ENCODE measurements around the gene LITAF. TPM values are rescaled to one million over a fixed set of nuclear protein-coding genes. Genes with fewer than 3 reads are reported as not detected.

LITAF gene
- total RNA-seq, 1 experiment from 2014 or later: 84.2 TPM

- POLR2A ChIA-PET: no interaction called here
- TF ChIP-seq ELF1 (IDR thresholded peaks at IDR 0.05; ENCODE audit: borderline replicate concordance, low read depth): no peak
- TF ChIP-seq POLR2AphosphoS5 (IDR thresholded peaks at IDR 0.05; ENCODE audit: low read depth, low read length): no peak
- no peak for TF ChIP-seq EZH2 (IDR thresholded peaks at IDR 0.05)
- TF ChIP-seq ZFX (IDR thresholded peaks at IDR 0.05): no peak
- TF ChIP-seq EZH2phosphoT487 (IDR thresholded peaks at IDR 0.05; ENCODE audit: borderline replicate concordance): no peak
- no peak for TF ChIP-seq REST (IDR thresholded peaks at IDR 0.05; ENCODE audit: low read depth)
- Histone ChIP-seq H3K27me3 (ENCODE audit: insufficient read depth, low read length) (no peaks in the 10 kb centered on the region), H3K9me2 (ENCODE audit: insufficient read depth) (no peaks in the 10 kb centered on the region), H3K4me1 (ENCODE audit: control insufficient read depth in 1 of 2, insufficient read depth in 2 of 2, low read length in 2 of 2) (peaks cover 15 to 21% of the 10 kb centered on the region in 2 experiments), H3K4me2 (ENCODE audit: low read length) (no peak overlapping the region), H2AFZ (ENCODE audit: low read depth, low read length, poor library complexity, severe bottlenecking) (no peak overlapping the region), H4K20me1 (ENCODE audit: insufficient read depth) (no peaks in the 10 kb centered on the region), H3K36me3 (ENCODE audit: control insufficient read depth in 1 of 2, insufficient read depth in 2 of 2, low read length in 2 of 2) (no peaks in the 10 kb centered on the region), H3K9ac (ENCODE audit: low read length) (no peak overlapping the region), H3K4me3 (replicated peaks in 1 of 2; ENCODE audit: low read depth in 1 of 2, low read length in 2 of 2) (no peak overlapping the region), H3K79me2 (ENCODE audit: insufficient read depth, low read length) (no peaks in the 10 kb centered on the region), H3K27ac (ENCODE audit: low read depth, low read length) (no peak overlapping the region), H3K9me3 (ENCODE audit: control insufficient read depth in 1 of 2, insufficient read depth in 1 of 2, low read depth in 1 of 2, low read length in 2 of 2) (no peaks in the 10 kb centered on the region)
- BruUV-seq (replicated peaks): no TSS peak
- CTCF ChIA-PET: no interaction called here
- intact Hi-C loops (cut with micrococcal nuclease): no loop called here
- ATAC-seq: no peak
- DNase-seq (ENCODE audit: low read depth, low spot score): no peak
- RAD21 ChIA-PET (ENCODE audit: low non-redundant PET in 1 of 2, low total read pairs in 2 of 2, uncharacterized antibody in 2 of 2, unreplicated experiment in 2 of 2): no interaction called here
Observed at GRCh38 chr16:11635113-11635652, 48.5 kb upstream of the LITAF start.

- no peaks in the 10 kb centered on the region for H3K79me2 ChIP-seq (ENCODE audit: insufficient read depth, low read length)
- no peaks in the 10 kb centered on the region for H3K36me3 ChIP-seq (ENCODE audit: control insufficient read depth in 1 of 2, insufficient read depth in 2 of 2, low read length in 2 of 2)
- H3K9me2 ChIP-seq (ENCODE audit: insufficient read depth): no peaks in the 10 kb centered on the region
- no peak overlapping the region for H3K27ac ChIP-seq (ENCODE audit: low read depth, low read length)
- H2AFZ ChIP-seq (ENCODE audit: low read depth, low read length, poor library complexity, severe bottlenecking): no peak overlapping the region
- ATAC-seq (no peak), DNase-seq (ENCODE audit: low read depth, low spot score) (no peak)
- H3K4me2 ChIP-seq (ENCODE audit: low read length): no peak overlapping the region
- H3K9me3 ChIP-seq (ENCODE audit: control insufficient read depth in 1 of 2, insufficient read depth in 1 of 2, low read depth in 1 of 2, low read length in 2 of 2): no peaks in the 10 kb centered on the region
- no TSS peak for BruUV-seq (replicated peaks)
- no peak overlapping the region for H3K4me3 ChIP-seq (replicated peaks in 1 of 2; ENCODE audit: low read depth in 1 of 2, low read length in 2 of 2)
- no peaks in the 10 kb centered on the region for H3K27me3 ChIP-seq (ENCODE audit: insufficient read depth, low read length)
- intact Hi-C loops (cut with micrococcal nuclease): no loop called here
- ChIA-PET RAD21 (ENCODE audit: low non-redundant PET in 1 of 2, low total read pairs in 2 of 2, uncharacterized antibody in 2 of 2, unreplicated experiment in 2 of 2) (no interaction called here), POLR2A (no interaction called here), CTCF (no interaction called here)
- no peak overlapping the region for H3K9ac ChIP-seq (ENCODE audit: low read length)
- H3K4me1 ChIP-seq (ENCODE audit: control insufficient read depth in 1 of 2, insufficient read depth in 2 of 2, low read length in 2 of 2): peaks cover 10 to 24% of the 10 kb centered on the region in 2 experiments
- no peaks in the 10 kb centered on the region for H4K20me1 ChIP-seq (ENCODE audit: insufficient read depth)
- TF ChIP-seq TCF7L2 (IDR thresholded peaks at IDR 0.05; ENCODE audit: borderline replicate concordance, extremely low read depth, insufficient read depth, insufficient read length) (no peak), YY1 (IDR thresholded peaks at IDR 0.05; ENCODE audit: extremely low read depth, insufficient replicate concordance, low read depth, low read length) (no peak), ELF1 (IDR thresholded peaks at IDR 0.05; ENCODE audit: borderline replicate concordance, low read depth) (no peak), EZH2phosphoT487 (IDR thresholded peaks at IDR 0.05; ENCODE audit: borderline replicate concordance) (no peak), ZNF274 (IDR thresholded peaks at IDR 0.05; ENCODE audit: low read depth, low read length) (no peak), SIN3A (IDR thresholded peaks at IDR 0.05; ENCODE audit: low read depth) (no peak), CEBPB (IDR thresholded peaks at IDR 0.05; ENCODE audit: low read depth) (no peak), CTCF (IDR thresholded peaks at IDR 0.05 in 2 of 3, conservative IDR thresholded peaks at IDR 0.05 in 1 of 3; ENCODE audit: borderline replicate concordance in 1 of 3, insufficient read depth in 1 of 3, low read depth in 2 of 3, low read length in 2 of 3) (no peak), EGR1 (IDR thresholded peaks at IDR 0.05; ENCODE audit: low read depth) (no peak)
Observed at GRCh38 chr16:11634312-11634711, 47.6 kb upstream of the LITAF start.

Measured in HCT116 (cell line).